H1 (cell line): ENCODE data around the gene KLK5. TPM values are rescaled to one million over a fixed set of nuclear protein-coding genes. Genes with fewer than 3 reads are reported as not detected.

Experiments used
- CTCF ChIA-PET: fragments of 300-600 bp; sonication (Branson Sonifier 250); formaldehyde crosslinking; loops from one replicate; lab custom pipeline; 2021; ENCODE audit not compliant: partially characterized antibody; lab: Charles Lee
- POLR2A ChIA-PET: fragments of 300-600 bp; sonication (Branson Sonifier 250); formaldehyde crosslinking; loops from one replicate; lab custom pipeline; 2021; ENCODE audit warnings: inconsistent platforms; ENCODE audit not compliant: partially characterized antibody; lab: Charles Lee
- DNase-seq, 2 experiments: peaks; one replicate each; pipeline versions ENCODE4 v3.0.0 to v3.0.0-alpha.2; 2010 to 2022; ENCODE audit warnings: low spot score in 2 of 2, low read depth in 1 of 2, mixed read lengths in 1 of 2
- FAIRE-seq: peaks from 2 replicates; lab custom pipeline; 2011; peaks lifted over from hg19 to GRCh38; lab: Jason Lieb, UNC
- H2AFZ ChIP-seq: 2 replicates; pipeline ENCODE4 v1.8.1; 2012; ENCODE audit warnings: low read length, inconsistent platforms
- H2AK5ac ChIP-seq: 2 replicates; pipeline ENCODE4 v1.6.1; 2013; ENCODE audit warnings: low read depth, low read length
- H2BK120ac ChIP-seq: replicated peaks from 2 replicates; pipeline ENCODE3; 2013; ENCODE audit warnings: low read depth, low read length, inconsistent platforms
- H2BK12ac ChIP-seq: 2 replicates; pipeline ENCODE4 v1.6.1; 2013; ENCODE audit warnings: low read depth, low read length
- H2BK15ac ChIP-seq: 2 replicates; pipeline ENCODE4 v1.6.1; 2013; ENCODE audit warnings: low read length
- H2BK20ac ChIP-seq: 2 replicates; pipeline ENCODE4 v1.6.1; 2013; ENCODE audit warnings: low read length
- H2BK5ac ChIP-seq: 2 replicates; pipeline ENCODE4 v1.6.1; 2013; ENCODE audit warnings: low read depth, low read length
- H3K14ac ChIP-seq: 2 replicates; pipeline ENCODE4 v1.6.1; 2013; ENCODE audit warnings: inconsistent platforms; ENCODE audit not compliant: insufficient read length
- H3K18ac ChIP-seq: 2 replicates; pipeline ENCODE4 v1.6.1; 2013; ENCODE audit warnings: low read length; ENCODE audit errors: extremely low read depth
- H3K23ac ChIP-seq: 2 replicates; pipeline ENCODE4 v1.6.1; 2013; ENCODE audit warnings: inconsistent platforms; ENCODE audit not compliant: insufficient read length
- H3K23me2 ChIP-seq: 2 replicates; pipeline ENCODE4 v1.6.1; 2013; ENCODE audit warnings: low read depth, low read length
- H3K27ac ChIP-seq: 2 replicates; pipeline ENCODE4 v1.6.1; 2011; ENCODE audit warnings: low read depth, low read length, inconsistent platforms
- H3K27me3 ChIP-seq, 4 experiments: replicated peaks in 1 of 4; 1 replicate in 1 of 4; 2 replicates in 3 of 4; pipeline versions ENCODE4 v1.6.1 to v1.8.1; 2011 to 2013; ENCODE audit warnings: low read length in 3 of 4, mild to moderate bottlenecking in 3 of 4, inconsistent platforms in 2 of 4, mixed read lengths in 2 of 4, moderate library complexity in 1 of 4; ENCODE audit not compliant: control insufficient read depth in 3 of 4, insufficient read depth in 3 of 4; ENCODE audit errors: extremely low read depth in 1 of 4
- H3K36me3 ChIP-seq, 4 experiments: 2 replicates each; pipeline versions ENCODE4 v1.6.1 to v1.8.1; 2011 to 2013; ENCODE audit warnings: mild to moderate bottlenecking in 4 of 4, low read length in 3 of 4, moderate library complexity in 2 of 4, control low read depth in 1 of 4, inconsistent platforms in 1 of 4; ENCODE audit not compliant: insufficient read depth in 4 of 4, control insufficient read depth in 2 of 4
- H3K4ac ChIP-seq: replicated peaks from 2 replicates; pipeline ENCODE3; 2013; ENCODE audit warnings: low read length, low read depth, mixed read lengths, inconsistent platforms; ENCODE audit not compliant: insufficient read length
- H3K4me1 ChIP-seq, 4 experiments: replicated peaks in 1 of 4; 1 replicate in 1 of 4; 2 replicates in 3 of 4; pipeline versions ENCODE4 v1.6.1 to v1.8.1; 2011 to 2013; ENCODE audit warnings: low read length in 3 of 4, inconsistent platforms in 2 of 4, mixed read lengths in 1 of 4; ENCODE audit not compliant: insufficient read depth in 4 of 4, control insufficient read depth in 3 of 4
- H3K4me2 ChIP-seq, 2 experiments: 2 replicates each; pipeline versions ENCODE4 v1.6.1 to v1.8.1; 2011 to 2013; ENCODE audit warnings: low read depth in 2 of 2, low read length in 2 of 2, control low read depth in 1 of 2, inconsistent platforms in 1 of 2, mild to moderate bottlenecking in 1 of 2; ENCODE audit not compliant: insufficient read depth in 1 of 2
- H3K4me3 ChIP-seq, 4 experiments: fragments of 200-600, 300-600 bp in 1 of 4; sonication (generic), shearing (Covaris generic), sonication (Bioruptor Twin) in 1 of 4; 2 replicates each; pipeline versions ENCODE4 v1.5.1 to v1.8.1; 2011 to 2016; ENCODE audit warnings: low read length in 4 of 4, low read depth in 3 of 4, control low read depth in 2 of 4, inconsistent platforms in 2 of 4, mild to moderate bottlenecking in 2 of 4, mixed read lengths in 1 of 4, moderate library complexity in 1 of 4; ENCODE audit not compliant: insufficient read depth in 2 of 4; ENCODE audit errors: extremely low read depth in 1 of 4
- H3K56ac ChIP-seq: replicated peaks from 2 replicates; pipeline ENCODE3; 2013; ENCODE audit warnings: low read depth, mild to moderate bottlenecking, mixed read lengths, low read length, inconsistent platforms; ENCODE audit not compliant: insufficient read length
- H3K79me1 ChIP-seq: 2 replicates; pipeline ENCODE4 v1.6.1; 2013; ENCODE audit warnings: low read depth, low read length, control low read depth
- H3K79me2 ChIP-seq, 2 experiments: 2 replicates each; pipeline versions ENCODE4 v1.6.1 to v1.8.1; 2012 to 2013; ENCODE audit warnings: low read length in 2 of 2, mild to moderate bottlenecking in 2 of 2, inconsistent platforms in 1 of 2; ENCODE audit not compliant: insufficient read depth in 2 of 2, control insufficient read depth in 1 of 2
- H3K9ac ChIP-seq, 4 experiments: replicated peaks in 1 of 4; 1 replicate in 1 of 4; 2 replicates in 3 of 4; pipeline versions ENCODE4 v1.6.1 to v1.8.1; 2011 to 2013; ENCODE audit warnings: low read depth in 3 of 4, low read length in 3 of 4, control low read depth in 2 of 4, mild to moderate bottlenecking in 2 of 4, moderate library complexity in 2 of 4, inconsistent platforms in 1 of 4; ENCODE audit errors: extremely low read depth in 1 of 4
- H3K9me3 ChIP-seq, 2 experiments: 2 replicates each; pipeline versions ENCODE4 v1.6.1 to v1.8.1; 2012 to 2013; ENCODE audit warnings: mild to moderate bottlenecking in 2 of 2, moderate library complexity in 2 of 2, control low read depth in 1 of 2, inconsistent platforms in 1 of 2, low read depth in 1 of 2, low read length in 1 of 2, mixed read lengths in 1 of 2; ENCODE audit not compliant: insufficient read depth in 2 of 2
- H4K20me1 ChIP-seq, 2 experiments: replicated peaks in 1 of 2; 2 replicates each; pipeline versions ENCODE3 to v1.8.1; 2011 to 2013; ENCODE audit warnings: inconsistent platforms in 2 of 2, low read length in 2 of 2, mild to moderate bottlenecking in 1 of 2; ENCODE audit not compliant: insufficient read depth in 2 of 2, control insufficient read depth in 1 of 2
- H4K5ac ChIP-seq: 2 replicates; pipeline ENCODE4 v1.6.1; 2013; ENCODE audit warnings: low read length, low read depth, mixed read lengths, inconsistent platforms; ENCODE audit not compliant: insufficient read length
- H4K8ac ChIP-seq: 2 replicates; pipeline ENCODE4 v1.8.0; 2013; ENCODE audit warnings: mild to moderate bottlenecking, moderate library complexity, low read length, inconsistent platforms; ENCODE audit not compliant: insufficient read depth; ENCODE audit errors: extremely low read depth
- H4K91ac ChIP-seq: replicated peaks from 2 replicates; pipeline ENCODE3; 2013; ENCODE audit warnings: low read length, mixed read lengths, inconsistent platforms; ENCODE audit not compliant: insufficient read length
- EZH2 ChIP-seq: fragments of 200-600 bp; sonication (generic); IDR thresholded peaks from 2 replicates; pipeline ENCODE4 v1.7.1; 2012; ENCODE audit warnings: low read depth, mild to moderate bottlenecking, moderate library complexity, low read length, inconsistent platforms; ENCODE audit not compliant: severe bottlenecking
- JUN ChIP-seq: IDR thresholded peaks from 2 replicates; pipeline ENCODE4 v1.6.1; 2011; ENCODE audit warnings: low read depth, mild to moderate bottlenecking, improper control_type of control experiment, low read length
- USF2 ChIP-seq: IDR thresholded peaks from 2 replicates; pipeline ENCODE4 v1.6.1; 2011; ENCODE audit warnings: low read length, improper control_type of control experiment
- WGBS, 2 experiments: shearing (Covaris generic) in 1 of 2; methylation state at CpG; one replicate each; pipeline versions ENCODE4 v1.1.6 to v1.1.7; 2013 to 2015; ENCODE audit warnings: low lambda C conversion rate in 2 of 2, mixed read lengths in 2 of 2, inconsistent platforms in 1 of 2, low coverage in 1 of 2, missing lambda C conversion rate in 1 of 2; ENCODE audit not compliant: insufficient replicate concordance in 2 of 2, insufficient coverage in 1 of 2, insufficient read length in 1 of 2; ENCODE audit errors: extremely low coverage in 1 of 2, missing lambda C conversion rate in 1 of 2; 5-methylcytosine and 5-hydroxymethylcytosine counted together
- polyA plus RNA-seq, 7 experiments: library from polyadenylated mRNA; depleted of rRNA in 3 of 7; stranded (reverse) in 5 of 7; unstranded in 2 of 7; fragments of >200 nt in 5 of 7; fragments of 200-250 nt in 2 of 7; gene quantifications; 1 replicate in 5 of 7; 2 replicates in 1 of 7; 4 replicates in 1 of 7; pipeline versions ENCODE4 v1.2.1 to v1.2.3, GENCODE V29; 2011 to 2013; ENCODE audit warnings: missing spikeins in 2 of 7, mixed read lengths in 2 of 7
- total RNA-seq: library from RNA; stranded (reverse); fragmentation: NEBNext Ultra II Directional; extraction: Animal tissue kit (Norgen Biotek cat#: 25700); gene quantifications from 2 replicates; pipeline ENCODE4 v1.2.1, GENCODE V29; 2021

Gene KLK5
- total and polyA plus RNA-seq, 2 of the 8 experiments (the other 6 are each of a cell fraction or from before 2014, with no cell fraction given), result 0.76 to 2.0 TPM

- Histone ChIP-seq H3K4ac (no peak overlapping the region), H3K14ac (no peak overlapping the region), H3K18ac (no peak overlapping the region), H2AK5ac (no peak overlapping the region), H3K27ac (no peak overlapping the region), H3K4me2 (no peak overlapping the region), H3K9me3 (no peaks in the 10 kb centered on the region), H3K23ac (no peak overlapping the region), H2BK20ac (no peak overlapping the region), H3K79me2 (no peaks in the 10 kb centered on the region), H4K8ac (no peak overlapping the region), H3K9ac (no peak overlapping the region), H2BK12ac (no peak overlapping the region), H4K20me1 (no peaks in the 10 kb centered on the region), H2BK15ac (no peak overlapping the region), H3K79me1 (no peaks in the 10 kb centered on the region), H3K36me3 (0 out of 8 replicates have a peak, but pooled peaks cover 0 to 3% (median 0%) of the 10 kb centered on the region in 4 experiments), H3K4me1 (peaks cover 3 to 34% (median 15%) of the 10 kb centered on the region in 4 experiments; a peak in 5 of 7 replicates), H3K23me2 (no peaks in the 10 kb centered on the region), H2AFZ (no peak overlapping the region), H4K5ac (no peak overlapping the region), H3K56ac (no peak overlapping the region), H2BK120ac (no peak overlapping the region), H4K91ac (peak overlapping the region; percentile 34), H2BK5ac (no peak overlapping the region), H3K27me3 (peaks cover 0 to 3% (median 0%) of the 10 kb centered on the region in 4 experiments; a peak in 1 of 7 replicates), H3K4me3 (no peak overlapping the region)
- POLR2A ChIA-PET, result interaction anchor here (0.8 kb wide), 1 partner anchor 199 kb away, joined by 3 read pairs; no protein-coding TSS in a partner anchor
- FAIRE-seq, result no peak
- CTCF ChIA-PET, result interaction anchor here (0.6 to 0.7 kb wide), 2 partner anchors 15 to 25 kb away, joined by 3 read pairs; no protein-coding TSS in a partner anchor
- WGBS, 2 experiments, result 96% methylated on average over 4 of the region's 4 CpGs; no CpG with 5 or more reads in 1 of the 2 experiments
- DNase-seq, result no peak
- no peak for TF ChIP-seq EZH2
- no peak for TF ChIP-seq USF2
- TF ChIP-seq JUN, result no peak
Observed at GRCh38 chr19:50977626-50978025, 24.8 kb upstream of the KLK5 start.
